Thyroid gland (tissue), 4 donors: Measurements from ENCODE around the gene CACNA2D3.

Experiments used
- CTCF ChIP-seq, 6 experiments: fragments of 200-600 bp in 3 of 6; fragments of 450-650 bp in 3 of 6; sonication (generic) in 3 of 6; IDR thresholded peaks; one replicate each; pipeline ENCODE4 v1.5.1; 2016 to 2019; ENCODE audit warnings: antibody characterized with exemption in 6 of 6, mild to moderate bottlenecking in 2 of 6, inconsistent platforms in 1 of 6, moderate library complexity in 1 of 6
- POLR2A ChIP-seq, 2 donors: fragments of 450-650 bp; IDR thresholded peaks; one replicate each; pipeline ENCODE4 v1.6.1; 2017; ENCODE audit warnings: antibody characterized with exemption in 2 of 2, mild to moderate bottlenecking in 2 of 2, moderate library complexity in 1 of 2

GRCh38 chr3:54772051-54772450 lies 649.7 kb downstream of the CACNA2D3 start:
- TF ChIP-seq CTCF (IDR thresholded peaks at IDR 0.05) (no peak), POLR2A (IDR thresholded peaks at IDR 0.05) (no peak)
